NCI-H748 (cell line): ENCODE results near the gene EGLN3.

Experiments
- DNase-seq: peaks from one replicate; lab custom pipeline; 2025; ENCODE audit not compliant: unreplicated experiment; lab: John Stamatoyannopoulos, UW

The EGLN3 gene

DNA sequence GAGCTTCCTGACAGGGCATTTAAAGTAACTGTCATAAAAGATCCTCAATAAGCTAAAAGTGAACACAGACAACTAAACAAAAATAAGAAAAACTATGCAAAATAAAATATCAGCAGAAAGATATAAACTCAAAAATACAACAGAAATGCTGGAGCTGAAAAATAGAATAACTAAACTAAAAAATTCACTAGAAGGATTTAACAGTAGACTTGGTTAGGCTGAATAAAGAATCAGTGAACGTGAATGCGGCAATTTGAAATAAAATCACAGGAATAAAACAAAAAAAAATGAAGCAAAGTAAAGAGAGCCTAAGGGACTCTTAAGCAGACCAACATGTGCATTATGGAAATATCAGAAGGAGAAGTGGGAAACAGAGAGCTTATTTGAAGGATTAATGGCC lies 74.6 kb downstream of the EGLN3 start:
- DNase-seq, result no peak
